Measurements from ENCODE around the gene GNGT2.
"Not testable (repeated sequence)": the region's sequence is repeated elsewhere in the genome, so short reads cannot be mapped to it uniquely, and the experiment has no call there.

Gene GNGT2

GRCh38 chr17:49203796-49204195, 6.6 kb downstream of the GNGT2 start:
- DNase-seq (ENCODE audit: low read depth): no peak

DNA sequence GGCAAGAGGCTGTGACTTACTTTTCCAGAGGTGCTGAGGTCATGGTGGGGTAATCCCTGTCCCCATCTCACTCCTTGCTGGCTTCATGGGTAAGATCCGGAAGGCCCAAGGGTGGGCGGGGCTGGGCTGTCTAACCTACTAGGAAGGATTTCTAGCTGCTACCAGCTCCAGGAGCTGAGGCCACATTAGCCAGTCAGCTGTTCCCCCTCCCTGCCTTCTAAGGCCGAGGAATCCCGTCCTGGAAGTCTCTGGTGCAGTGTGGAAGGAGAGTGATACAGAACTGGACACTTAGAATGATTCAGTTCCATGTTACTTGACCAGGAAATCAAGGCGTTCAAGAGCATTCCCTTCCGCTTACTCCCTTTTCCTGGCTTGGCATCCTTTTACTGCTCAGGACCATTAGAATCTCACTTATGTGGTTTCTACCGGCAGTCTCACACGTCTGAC, 8.9 kb downstream of the GNGT2 start:
- no peak for DNase-seq (ENCODE audit: low read depth)

- no peak for DNase-seq (ENCODE audit: low read depth)
Measured at GRCh38 chr17:49200423-49201083, 9.8 kb downstream of the GNGT2 start.

GRCh38 chr17:49198211-49198610, 12.2 kb downstream of the GNGT2 start:
- no peak for DNase-seq (ENCODE audit: low read depth)

- DNase-seq (ENCODE audit: low read depth): no peak
Measured at GRCh38 chr17:49197346-49197998, 12.9 kb downstream of the GNGT2 start.

GRCh38 chr17:49196520-49196919, 13.9 kb downstream of the GNGT2 start:
- no peak for DNase-seq (ENCODE audit: low read depth)

- no peak for DNase-seq (ENCODE audit: low read depth)
Measured at GRCh38 chr17:49195751-49196150, 14.6 kb downstream of the GNGT2 start.

- DNase-seq (ENCODE audit: low read depth): no peak
Measured at GRCh38 chr17:49194297-49194607, 16.1 kb downstream of the GNGT2 start.

GRCh38 chr17:49193513-49194296, 16.7 kb downstream of the GNGT2 start:
- DNase-seq (ENCODE audit: low read depth): no peak

GRCh38 chr17:49191917-49192741, 18.2 kb downstream of the GNGT2 start:
- DNase-seq (ENCODE audit: low read depth): peak; percentile 86

DNA sequence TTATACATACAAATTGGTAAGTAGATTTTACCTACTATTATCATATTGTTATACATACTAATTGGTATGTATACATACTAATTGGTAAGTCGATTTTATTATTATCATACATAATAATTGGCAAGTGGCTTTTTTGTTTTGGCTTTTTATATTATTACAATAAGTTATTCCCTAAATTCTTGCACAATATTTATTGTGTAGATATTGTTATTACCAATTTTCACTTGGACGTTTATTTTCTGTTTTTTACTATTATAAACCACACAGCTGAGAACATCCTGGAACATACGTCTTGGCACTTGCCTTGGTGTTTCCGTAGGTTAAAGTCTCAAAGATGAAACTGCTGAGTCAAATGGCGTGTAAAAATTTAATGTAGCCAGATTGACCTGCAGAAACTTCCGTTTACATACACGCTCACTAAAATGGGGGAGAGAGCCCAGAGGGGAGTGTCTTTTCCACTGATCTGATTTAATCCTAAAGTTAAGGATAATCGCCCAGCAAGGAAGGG, 18.9 kb downstream of the GNGT2 start:
- DNase-seq (ENCODE audit: low read depth): no peak

- DNase-seq (ENCODE audit: low read depth): no peak
Measured at GRCh38 chr17:49190932-49191331, 19.4 kb downstream of the GNGT2 start.

GRCh38 chr17:49187301-49187700, 23.1 kb downstream of the GNGT2 start:
- DNase-seq (ENCODE audit: low read depth): no peak

DNA sequence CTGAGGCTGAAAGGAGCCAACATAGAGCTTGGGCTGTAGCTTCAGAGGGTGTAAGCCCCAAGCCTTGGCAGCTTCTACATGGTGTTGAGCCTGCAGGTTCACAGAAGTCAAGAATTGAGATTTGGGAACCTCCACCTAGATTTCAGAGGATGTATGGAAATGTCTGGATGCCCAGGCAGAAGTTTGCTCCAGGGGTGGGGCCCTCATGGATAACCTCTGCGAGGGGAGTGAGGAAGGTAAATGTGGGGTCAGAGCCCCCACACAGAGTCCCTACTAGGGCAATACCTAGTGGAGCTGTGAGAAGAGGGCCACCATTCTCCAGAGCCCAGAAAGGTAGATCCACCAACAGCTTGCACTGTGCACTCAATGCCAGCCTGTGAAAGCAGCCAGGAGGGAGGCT, 25.0 kb downstream of the GNGT2 start:
- not testable (repeated sequence) for DNase-seq (ENCODE audit: low read depth)

- not testable (repeated sequence) for DNase-seq (ENCODE audit: low read depth)
Measured at GRCh38 chr17:49184522-49184921, 25.9 kb downstream of the GNGT2 start.

- DNase-seq (ENCODE audit: low read depth): no peak
Measured at GRCh38 chr17:49183801-49184200, 26.6 kb downstream of the GNGT2 start.

DNA sequence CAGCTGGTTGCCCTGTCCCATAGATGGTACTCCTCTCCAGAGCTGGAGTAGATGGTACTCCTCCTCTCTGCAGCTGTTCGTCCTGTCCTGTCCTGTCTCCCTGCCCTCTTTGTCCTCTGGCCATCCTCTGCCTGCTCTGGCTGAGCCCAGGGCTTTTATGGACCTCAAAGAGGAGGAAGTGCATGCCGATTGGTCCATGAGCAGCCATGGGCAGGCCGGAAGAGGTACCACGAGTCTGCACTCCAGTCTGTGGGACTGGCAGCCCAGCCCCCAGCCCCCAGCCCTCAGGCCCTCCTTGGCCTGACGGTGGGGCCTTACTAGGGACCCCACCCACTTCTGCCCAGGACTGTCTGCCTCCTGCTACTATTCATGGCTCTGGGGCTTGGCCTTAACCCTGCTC, 27.0 kb downstream of the GNGT2 start:
- no peak for DNase-seq (ENCODE audit: low read depth)

DNA sequence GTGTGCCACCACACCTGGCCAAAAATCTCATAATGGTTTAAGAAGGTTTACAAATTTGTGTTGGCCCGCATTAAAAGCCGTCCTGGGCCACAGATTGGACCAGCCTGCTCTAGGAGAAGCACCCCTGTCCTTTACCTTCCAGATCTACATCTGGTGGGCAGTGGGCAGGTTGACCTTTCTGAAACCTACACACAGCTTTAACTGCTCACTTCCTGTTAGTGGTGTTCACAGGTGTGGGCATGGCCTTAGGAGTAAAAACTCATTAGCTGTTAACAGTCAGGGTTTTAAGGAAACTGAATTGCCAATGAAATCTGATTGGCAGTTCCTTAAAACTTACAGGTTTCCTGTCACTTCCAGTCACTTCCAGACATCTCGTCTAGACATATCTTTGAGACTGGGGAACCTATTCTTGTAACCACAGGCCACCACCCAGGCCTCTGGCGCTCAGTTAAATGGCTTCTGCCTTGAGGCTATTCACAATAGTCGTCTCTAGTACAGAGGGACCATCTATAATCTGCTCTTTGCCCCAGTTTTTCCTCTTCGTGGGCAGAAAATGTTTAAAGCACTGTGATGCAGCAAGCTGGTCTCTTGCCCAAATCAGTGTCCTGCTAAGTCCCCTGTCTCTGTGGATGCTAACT, 29.3 kb downstream of the GNGT2 start:
- DNase-seq (ENCODE audit: low read depth): no peak

DNA sequence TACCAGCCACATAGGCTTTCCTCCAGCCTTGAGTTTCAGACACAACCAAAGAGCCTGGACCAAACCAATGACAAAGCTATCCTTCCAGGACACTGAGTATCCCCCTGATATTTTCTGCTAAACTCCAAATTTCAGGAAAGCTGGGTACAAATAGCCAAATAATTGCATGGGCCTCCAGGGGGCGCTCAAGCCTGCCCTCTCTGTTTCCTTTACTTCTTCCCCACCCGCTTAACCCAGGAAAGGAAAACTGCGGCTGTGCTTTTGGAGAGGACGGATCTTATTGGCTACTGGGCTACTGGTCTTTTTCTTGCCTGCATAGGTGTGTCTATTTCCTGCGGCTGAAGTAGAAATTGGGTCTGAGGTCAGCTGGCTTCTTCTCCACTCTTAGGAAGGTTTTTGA, 30.1 kb downstream of the GNGT2 start:
- DNase-seq (ENCODE audit: low read depth): peak; percentile 31

GRCh38 chr17:49175978-49176377, 34.4 kb downstream of the GNGT2 start:
- not testable (repeated sequence) for DNase-seq (ENCODE audit: low read depth)

DNA sequence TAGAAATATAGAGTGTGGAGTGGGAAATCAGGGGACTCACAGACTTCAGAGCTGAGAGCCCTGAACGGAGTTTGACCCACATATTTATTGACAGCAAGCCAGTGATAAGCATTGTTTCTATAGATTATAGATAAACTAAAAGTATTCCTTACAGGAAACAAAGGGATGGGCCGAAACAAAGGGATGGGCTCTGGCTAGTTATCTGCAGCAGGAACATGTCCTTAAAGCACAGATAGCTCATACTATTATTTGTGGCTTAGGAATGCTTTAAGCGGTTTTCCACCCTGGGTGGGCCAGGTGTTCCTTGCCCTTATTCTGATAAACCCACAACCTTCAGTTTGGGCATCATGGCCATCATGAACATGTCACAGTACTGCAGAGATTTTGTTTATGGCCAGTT, 39.7 kb downstream of the GNGT2 start:
- DNase-seq (ENCODE audit: low read depth): not testable (repeated sequence)

DNA sequence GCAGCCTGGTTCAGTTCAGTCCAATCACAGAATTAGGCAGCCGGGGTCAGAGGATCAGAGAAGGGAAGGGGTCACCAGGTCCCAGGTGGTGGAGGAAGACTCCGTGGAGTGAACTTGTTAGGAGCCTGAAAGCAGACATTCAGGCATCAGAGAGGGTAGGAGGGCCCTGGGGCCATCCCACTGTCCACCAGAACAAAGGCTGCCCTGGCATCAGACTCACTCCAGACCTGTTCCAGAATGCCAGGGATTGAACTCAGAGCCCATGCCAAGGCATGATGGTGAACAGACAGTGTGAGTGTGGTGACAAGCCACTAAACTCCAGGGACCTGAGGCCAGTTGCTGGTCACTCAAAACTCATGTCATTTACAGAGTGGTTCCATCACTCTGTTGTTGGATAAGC, 40.2 kb downstream of the GNGT2 start:
- no peak for DNase-seq (ENCODE audit: low read depth)
